Subcutaneous adipose tissue (tissue), 4 donors: ENCODE results near the gene MIA2. TPM values are rescaled to one million over a fixed set of nuclear protein-coding genes. Genes with fewer than 3 reads are reported as not detected.

Experiments used
- CTCF ChIP-seq: fragments of 450-650 bp; IDR thresholded peaks from one replicate; pipeline ENCODE4 v1.5.1; 2016; ENCODE audit warnings: low read depth, mild to moderate bottlenecking, control low read depth, antibody characterized with exemption, moderate library complexity
- total RNA-seq, 4 donors: library from RNA; depleted of rRNA; stranded (reverse); fragments of >200 nt; gene quantifications; one replicate each; pipeline ENCODE4 v1.1.0, GENCODE V29; 2016

The MIA2 gene
- total RNA-seq, 4 donors from 2014 or later = 17.6 to 23.3 (median 19.0) TPM

- TF ChIP-seq CTCF = no peak
These were observed 31.3 kb downstream of the MIA2 start for GRCh38 chr14:39265033-39265432.

GRCh38 chr14:39265806-39266524, 32.2 kb downstream of the MIA2 start:
- no peak for TF ChIP-seq CTCF

- TF ChIP-seq CTCF = no peak
These were observed 32.8 kb downstream of the MIA2 start for GRCh38 chr14:39266525-39266870.

GRCh38 chr14:39266871-39267607, 33.3 kb downstream of the MIA2 start:
- no peak for TF ChIP-seq CTCF

- TF ChIP-seq CTCF = no peak
These were observed 33.9 kb downstream of the MIA2 start for GRCh38 chr14:39267608-39268005.

- TF ChIP-seq CTCF = no peak
These were observed 34.7 kb downstream of the MIA2 start for GRCh38 chr14:39268393-39268792.

GRCh38 chr14:39272918-39273317, 39.2 kb downstream of the MIA2 start:
- no peak for TF ChIP-seq CTCF
